ENCODE measurements around the gene TSPOAP1. TPM values are rescaled to one million over a fixed set of nuclear protein-coding genes. Genes with fewer than 3 reads are reported as not detected.

TSPOAP1 gene
- polyA plus RNA-seq, 2 donors = 7.3 to 14.9 TPM

DNA sequence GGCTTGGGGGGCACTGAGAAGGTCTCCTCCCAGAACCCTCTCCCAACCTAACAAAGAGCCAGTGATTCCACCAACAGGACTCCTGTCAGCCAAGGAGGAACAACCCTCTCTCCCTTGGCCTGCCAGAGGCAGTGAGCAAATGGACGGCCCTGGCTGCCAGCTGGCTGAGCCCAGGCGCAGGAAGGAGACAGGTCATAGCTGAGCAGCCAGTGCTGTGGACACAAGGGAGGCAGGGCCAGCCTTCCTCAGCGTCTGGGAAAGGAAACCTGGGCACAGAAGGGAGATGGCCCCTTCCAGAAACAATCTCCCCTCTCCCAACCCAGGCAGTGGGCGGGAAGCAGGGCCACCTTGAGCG lies 50.0 kb downstream of the TSPOAP1 start:
- Histone ChIP-seq H3K27me3 (ENCODE audit: control insufficient read depth in 1 of 2, insufficient read depth in 2 of 2, low read length in 2 of 2) (peaks cover 0 to 4% of the 10 kb centered on the region in 2 donors), H3K4me1 (ENCODE audit: control insufficient read depth in 2 of 2, insufficient read depth in 2 of 2, low read length in 1 of 2) (peaks cover 3 to 7% of the 10 kb centered on the region in 2 donors), H3K4me3 (ENCODE audit: low read depth in 1 of 2, low read length in 2 of 2) (no peak overlapping the region), H3K9me3 (ENCODE audit: control insufficient read depth in 2 of 2, insufficient read depth in 1 of 2, low read depth in 1 of 2, low read length in 1 of 2) (no peaks in the 10 kb centered on the region), H3K27ac (ENCODE audit: low read depth in 2 of 2, low read length in 1 of 2) (no peak overlapping the region), H3K36me3 (ENCODE audit: control insufficient read depth in 2 of 2, insufficient read depth in 2 of 2, low read length in 1 of 2) (no peaks in the 10 kb centered on the region)
- 33 to 38% methylated on average over 5 of the region's 5 CpGs for WGBS, 2 donors

GRCh38 chr17:58277802-58278595 lies 50.6 kb downstream of the TSPOAP1 start:
- Histone ChIP-seq H3K36me3 (ENCODE audit: control insufficient read depth in 2 of 2, insufficient read depth in 2 of 2, low read length in 1 of 2) (no peaks in the 10 kb centered on the region), H3K4me1 (ENCODE audit: control insufficient read depth in 2 of 2, insufficient read depth in 2 of 2, low read length in 1 of 2) (peaks cover 3 to 7% of the 10 kb centered on the region in 2 donors), H3K9me3 (ENCODE audit: control insufficient read depth in 2 of 2, insufficient read depth in 1 of 2, low read depth in 1 of 2, low read length in 1 of 2) (no peaks in the 10 kb centered on the region), H3K27me3 (ENCODE audit: control insufficient read depth in 1 of 2, insufficient read depth in 2 of 2, low read length in 2 of 2) (peaks cover 0 to 4% of the 10 kb centered on the region in 2 donors), H3K27ac (ENCODE audit: low read depth in 2 of 2, low read length in 1 of 2) (no peak overlapping the region), H3K4me3 (ENCODE audit: low read depth in 1 of 2, low read length in 2 of 2) (no peak overlapping the region)
- 88 to 94% methylated on average over 36 of the region's 36 CpGs for WGBS, 2 donors

DNA sequence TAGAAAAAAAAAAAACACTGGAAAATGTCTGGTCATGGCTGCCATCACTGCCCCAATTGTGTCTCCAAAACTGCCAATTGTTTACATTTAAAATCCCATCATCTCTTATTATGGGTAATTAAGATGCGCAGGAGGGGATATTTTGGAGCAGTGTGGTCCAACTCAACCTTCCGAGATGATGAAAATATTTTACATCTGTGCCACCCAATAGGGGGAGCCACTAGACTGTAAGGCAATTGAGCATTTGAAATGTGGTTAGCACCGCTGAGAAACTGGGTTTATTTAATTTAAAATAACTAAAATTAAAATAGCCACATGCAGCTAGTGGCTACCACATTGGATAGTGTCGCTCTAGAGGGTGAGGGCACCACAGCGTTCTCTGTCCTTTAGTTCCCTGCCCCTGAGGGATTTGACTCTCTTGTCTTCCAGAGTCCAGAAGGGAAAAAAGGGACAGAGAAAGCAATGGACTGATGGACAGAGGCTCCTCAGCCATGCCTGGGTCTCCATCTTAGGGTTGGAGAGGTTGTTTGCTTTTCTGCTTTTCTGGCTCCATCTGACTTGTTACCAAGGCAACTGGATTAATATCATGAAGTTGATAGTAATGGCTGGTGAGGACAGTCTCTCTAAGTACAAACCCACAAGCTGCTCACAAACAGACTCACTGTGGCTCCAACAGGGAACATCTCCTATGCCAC lies 51.3 kb downstream of the TSPOAP1 start:
- Histone ChIP-seq H3K27ac (ENCODE audit: low read depth in 2 of 2, low read length in 1 of 2) (no peak overlapping the region), H3K4me3 (ENCODE audit: low read depth in 1 of 2, low read length in 2 of 2) (no peak overlapping the region), H3K27me3 (ENCODE audit: control insufficient read depth in 1 of 2, insufficient read depth in 2 of 2, low read length in 2 of 2) (peaks cover 0 to 4% of the 10 kb centered on the region in 2 donors), H3K36me3 (ENCODE audit: control insufficient read depth in 2 of 2, insufficient read depth in 2 of 2, low read length in 1 of 2) (no peaks in the 10 kb centered on the region), H3K4me1 (ENCODE audit: control insufficient read depth in 2 of 2, insufficient read depth in 2 of 2, low read length in 1 of 2) (peaks cover 3 to 7% of the 10 kb centered on the region in 2 donors), H3K9me3 (ENCODE audit: control insufficient read depth in 2 of 2, insufficient read depth in 1 of 2, low read depth in 1 of 2, low read length in 1 of 2) (no peaks in the 10 kb centered on the region)
- 64 to 72% methylated on average over 5 of the region's 5 CpGs for WGBS, 2 donors

DNA sequence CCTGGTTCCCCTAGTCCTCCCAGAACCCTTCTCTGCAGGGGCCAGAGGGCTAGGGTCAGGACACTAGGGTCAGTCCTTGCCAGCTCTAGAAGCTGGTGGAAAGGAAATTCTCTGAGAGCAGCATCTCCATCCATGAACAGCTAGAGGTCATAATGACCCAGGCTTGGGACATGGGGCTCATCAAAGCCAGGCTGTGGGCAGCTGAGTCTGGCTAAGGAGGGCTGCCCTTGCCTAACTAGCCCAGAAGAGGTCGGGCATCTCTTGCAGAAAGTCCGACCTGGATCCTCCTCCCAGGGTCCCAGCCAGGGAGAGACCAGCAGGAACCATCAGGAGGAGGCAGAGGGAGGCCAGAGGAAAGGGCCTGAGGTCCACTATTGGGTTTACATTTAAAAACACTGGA lies 52.2 kb downstream of the TSPOAP1 start:
- Histone ChIP-seq H3K9me3 (ENCODE audit: control insufficient read depth in 2 of 2, insufficient read depth in 1 of 2, low read depth in 1 of 2, low read length in 1 of 2) (no peaks in the 10 kb centered on the region), H3K36me3 (ENCODE audit: control insufficient read depth in 2 of 2, insufficient read depth in 2 of 2, low read length in 1 of 2) (no peaks in the 10 kb centered on the region), H3K27me3 (ENCODE audit: control insufficient read depth in 1 of 2, insufficient read depth in 2 of 2, low read length in 2 of 2) (peaks cover 0 to 4% of the 10 kb centered on the region in 2 donors), H3K4me1 (ENCODE audit: control insufficient read depth in 2 of 2, insufficient read depth in 2 of 2, low read length in 1 of 2) (peaks cover 3 to 7% of the 10 kb centered on the region in 2 donors), H3K27ac (ENCODE audit: low read depth in 2 of 2, low read length in 1 of 2) (no peak overlapping the region), H3K4me3 (ENCODE audit: low read depth in 1 of 2, low read length in 2 of 2) (no peak overlapping the region)
- WGBS, 2 donors = 57 to 60% methylated on average over 2 of the region's 2 CpGs

DNA sequence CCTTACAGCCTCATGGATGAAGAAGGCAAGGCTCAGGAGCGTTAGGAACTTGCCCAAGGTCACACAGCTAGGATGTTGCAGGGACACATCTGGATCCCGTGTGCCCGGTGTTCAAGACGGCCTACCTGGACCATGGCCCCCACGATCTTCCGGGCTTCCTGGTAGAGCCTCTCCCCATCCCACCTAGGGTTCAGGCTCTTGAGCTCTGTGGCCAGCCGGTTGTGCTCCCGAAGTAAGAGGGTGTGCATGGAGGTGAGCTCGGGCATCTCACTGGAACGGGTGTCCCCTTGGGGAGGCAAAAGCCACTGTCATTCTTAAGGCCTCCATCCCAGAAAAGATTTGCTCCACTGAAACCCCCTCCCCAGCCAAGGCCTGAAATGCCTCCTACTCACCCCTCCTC lies 53.2 kb downstream of the TSPOAP1 start:
- H3K27ac ChIP-seq (ENCODE audit: low read depth in 2 of 2, low read length in 1 of 2) = no peak overlapping the region
- H3K4me3 ChIP-seq (ENCODE audit: low read depth in 1 of 2, low read length in 2 of 2) = no peak overlapping the region
- peaks cover 3 to 7% of the 10 kb centered on the region in 2 donors for H3K4me1 ChIP-seq (ENCODE audit: control insufficient read depth in 2 of 2, insufficient read depth in 2 of 2, low read length in 1 of 2)
- no peaks in the 10 kb centered on the region for H3K9me3 ChIP-seq (ENCODE audit: control insufficient read depth in 2 of 2, insufficient read depth in 1 of 2, low read depth in 1 of 2, low read length in 1 of 2)
- WGBS, 2 donors = 91 to 94% methylated on average over 10 of the region's 10 CpGs
- H3K36me3 ChIP-seq (ENCODE audit: control insufficient read depth in 2 of 2, insufficient read depth in 2 of 2, low read length in 1 of 2) = no peaks in the 10 kb centered on the region
- peaks cover 0 to 4% of the 10 kb centered on the region in 2 donors for H3K27me3 ChIP-seq (ENCODE audit: control insufficient read depth in 1 of 2, insufficient read depth in 2 of 2, low read length in 2 of 2)

DNA sequence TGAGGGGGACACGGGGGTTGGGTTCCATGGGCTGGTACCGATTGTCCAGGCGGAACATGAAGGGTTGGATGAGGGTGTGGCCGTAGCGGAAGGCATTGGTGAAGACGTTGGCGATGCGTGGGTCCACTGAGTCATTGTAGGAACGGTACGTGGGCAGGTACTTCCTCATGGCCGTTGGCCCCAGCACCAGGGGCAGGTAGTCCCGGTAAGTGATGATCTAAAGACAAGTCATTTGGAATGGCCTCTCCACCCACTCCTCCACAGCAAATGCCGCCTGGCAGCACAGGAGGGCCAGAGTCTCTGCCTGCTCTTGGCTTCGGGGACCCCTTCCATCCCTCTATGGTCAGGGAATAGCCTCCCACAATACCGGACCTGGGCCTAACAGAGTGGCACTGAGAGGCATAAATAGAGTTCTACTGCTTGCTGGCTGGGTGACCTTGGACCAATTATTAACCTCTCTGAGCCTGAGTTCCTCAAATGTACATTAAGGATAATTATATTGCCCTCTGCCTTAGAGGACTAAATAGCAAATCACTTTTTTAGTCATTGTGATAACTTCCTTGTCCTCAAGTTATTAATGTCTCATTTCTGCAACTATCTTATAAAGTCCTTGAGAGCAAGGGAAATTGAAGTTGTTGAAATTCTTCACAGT lies 55.0 kb downstream of the TSPOAP1 start:
- Histone ChIP-seq H3K9me3 (ENCODE audit: control insufficient read depth in 2 of 2, insufficient read depth in 1 of 2, low read depth in 1 of 2, low read length in 1 of 2) (no peaks in the 10 kb centered on the region), H3K36me3 (ENCODE audit: control insufficient read depth in 2 of 2, insufficient read depth in 2 of 2, low read length in 1 of 2) (no peaks in the 10 kb centered on the region), H3K4me3 (ENCODE audit: low read depth in 1 of 2, low read length in 2 of 2) (no peak overlapping the region), H3K27ac (ENCODE audit: low read depth in 2 of 2, low read length in 1 of 2) (no peak overlapping the region), H3K27me3 (ENCODE audit: control insufficient read depth in 1 of 2, insufficient read depth in 2 of 2, low read length in 2 of 2) (peaks cover 0 to 2% of the 10 kb centered on the region in 2 donors), H3K4me1 (ENCODE audit: control insufficient read depth in 2 of 2, insufficient read depth in 2 of 2, low read length in 1 of 2) (no peaks in the 10 kb centered on the region)
- WGBS, 2 donors = 72 to 76% methylated on average over 15 of the region's 15 CpGs

- no peak overlapping the region for H3K27ac ChIP-seq (ENCODE audit: low read depth in 2 of 2, low read length in 1 of 2)
- no peaks in the 10 kb centered on the region for H3K36me3 ChIP-seq (ENCODE audit: control insufficient read depth in 2 of 2, insufficient read depth in 2 of 2, low read length in 1 of 2)
- no peak overlapping the region for H3K4me3 ChIP-seq (ENCODE audit: low read depth in 1 of 2, low read length in 2 of 2)
- H3K4me1 ChIP-seq (ENCODE audit: control insufficient read depth in 2 of 2, insufficient read depth in 2 of 2, low read length in 1 of 2) = no peaks in the 10 kb centered on the region
- WGBS, 2 donors = 83 to 91% methylated on average over 12 of the region's 12 CpGs
- no peaks in the 10 kb centered on the region for H3K27me3 ChIP-seq (ENCODE audit: control insufficient read depth in 1 of 2, insufficient read depth in 2 of 2, low read length in 2 of 2)
- H3K9me3 ChIP-seq (ENCODE audit: control insufficient read depth in 2 of 2, insufficient read depth in 1 of 2, low read depth in 1 of 2, low read length in 1 of 2) = no peaks in the 10 kb centered on the region
Observed at GRCh38 chr17:58272367-58273280, 56.0 kb downstream of the TSPOAP1 start.

GRCh38 chr17:58271216-58271931 lies 57.2 kb downstream of the TSPOAP1 start:
- no peaks in the 10 kb centered on the region for H3K9me3 ChIP-seq (ENCODE audit: control insufficient read depth in 2 of 2, insufficient read depth in 1 of 2, low read depth in 1 of 2, low read length in 1 of 2)
- no peaks in the 10 kb centered on the region for H3K27me3 ChIP-seq (ENCODE audit: control insufficient read depth in 1 of 2, insufficient read depth in 2 of 2, low read length in 2 of 2)
- H3K36me3 ChIP-seq (ENCODE audit: control insufficient read depth in 2 of 2, insufficient read depth in 2 of 2, low read length in 1 of 2) = no peaks in the 10 kb centered on the region
- H3K27ac ChIP-seq (ENCODE audit: low read depth in 2 of 2, low read length in 1 of 2) = no peak overlapping the region
- no peaks in the 10 kb centered on the region for H3K4me1 ChIP-seq (ENCODE audit: control insufficient read depth in 2 of 2, insufficient read depth in 2 of 2, low read length in 1 of 2)
- 90 to 92% methylated on average over 21 of the region's 21 CpGs for WGBS, 2 donors
- H3K4me3 ChIP-seq (ENCODE audit: low read depth in 1 of 2, low read length in 2 of 2) = no peak overlapping the region
